CD14-positive monocyte (primary cell): ENCODE data around the gene KIAA1549. TPM values are rescaled to one million over a fixed set of nuclear protein-coding genes. Genes with fewer than 3 reads are reported as not detected.

Source experiments
- DNase-seq, 3 donors: peaks; one replicate each; pipeline ENCODE4 v3.0.0-alpha.2; 2011 to 2022
- H2AFZ ChIP-seq: 2 replicates; pipeline ENCODE4 v1.6.0; 2012; ENCODE audit warnings: mild to moderate bottlenecking, low read depth, low read length, inconsistent platforms; ENCODE audit not compliant: insufficient read depth, poor library complexity, severe bottlenecking
- H3K27ac ChIP-seq, 2 donors: 1 replicate in 1 of 2; 2 replicates in 1 of 2; pipeline ENCODE4 v1.5.1; 2012 to 2013; ENCODE audit warnings: low read length in 2 of 2, control low read depth in 1 of 2, inconsistent platforms in 1 of 2, low read depth in 1 of 2, mild to moderate bottlenecking in 1 of 2
- H3K27me3 ChIP-seq, 2 donors: one replicate each; pipeline versions ENCODE4 v1.6.0 to v1.6.1; 2011 to 2013; ENCODE audit warnings: low read length in 2 of 2; ENCODE audit not compliant: control insufficient read depth in 2 of 2, insufficient read depth in 2 of 2
- H3K36me3 ChIP-seq, 2 donors: replicated peaks in 1 of 2; 1 replicate in 1 of 2; 2 replicates in 1 of 2; pipeline versions ENCODE4 v1.5.1 to v1.6.1; 2012 to 2013; ENCODE audit warnings: low read length in 2 of 2, control low read depth in 1 of 2, inconsistent platforms in 1 of 2, mild to moderate bottlenecking in 1 of 2; ENCODE audit not compliant: insufficient read depth in 2 of 2, control insufficient read depth in 1 of 2
- H3K4me1 ChIP-seq, 2 donors: 1 replicate in 1 of 2; 2 replicates in 1 of 2; pipeline versions ENCODE4 v1.5.1 to v1.6.1; 2012 to 2013; ENCODE audit warnings: low read length in 2 of 2, control low read depth in 1 of 2, inconsistent platforms in 1 of 2, mild to moderate bottlenecking in 1 of 2, moderate library complexity in 1 of 2; ENCODE audit not compliant: insufficient read depth in 2 of 2, control insufficient read depth in 1 of 2
- H3K4me2 ChIP-seq: replicated peaks from 2 replicates; pipeline ENCODE3; 2012; ENCODE audit warnings: low read length, moderate library complexity, mild to moderate bottlenecking; ENCODE audit not compliant: poor library complexity, severe bottlenecking; ENCODE audit errors: extremely low read depth
- H3K4me3 ChIP-seq, 3 experiments: fragments of 200-600 bp in 1 of 3; sonication (generic) in 1 of 3; replicated peaks in 1 of 3; 1 replicate in 2 of 3; 2 replicates in 1 of 3; pipeline ENCODE4 v1.5.1; 2011 to 2013; ENCODE audit warnings: low read length in 3 of 3, mild to moderate bottlenecking in 3 of 3, control low read depth in 2 of 3, low read depth in 2 of 3, inconsistent platforms in 1 of 3, moderate library complexity in 1 of 3
- H3K79me2 ChIP-seq: 2 replicates; pipeline ENCODE4 v1.6.0; 2012; ENCODE audit warnings: mild to moderate bottlenecking, control low read depth, inconsistent platforms, low read length, moderate library complexity; ENCODE audit not compliant: insufficient read depth
- H3K9ac ChIP-seq: 2 replicates; pipeline ENCODE4 v1.6.0; 2017; ENCODE audit warnings: low read length, mild to moderate bottlenecking; ENCODE audit not compliant: insufficient read depth, poor library complexity, severe bottlenecking
- H3K9me3 ChIP-seq, 2 donors: replicated peaks in 1 of 2; 1 replicate in 1 of 2; 2 replicates in 1 of 2; pipeline versions ENCODE4 v1.5.1 to v1.6.1; 2012 to 2013; ENCODE audit warnings: low read length in 2 of 2, control low read depth in 1 of 2; ENCODE audit not compliant: control insufficient read depth in 1 of 2, insufficient read depth in 1 of 2
- H4K20me1 ChIP-seq: 2 replicates; pipeline ENCODE4 v1.6.0; 2012; ENCODE audit warnings: mild to moderate bottlenecking, low read length, control low read depth, moderate library complexity; ENCODE audit not compliant: insufficient read depth
- H3K27ac Mint-ChIP-seq, 7 donors: one replicate each; pipeline ENCODE4 v1.8.0; 2020; ENCODE audit warnings: mild to moderate bottlenecking in 7 of 7, mixed read lengths in 7 of 7, moderate library complexity in 6 of 7, inconsistent platforms in 2 of 7
- H3K27me3 Mint-ChIP-seq, 3 donors: one replicate each; pipeline ENCODE4 v1.8.0; 2021 to 2022; ENCODE audit warnings: low read depth in 3 of 3, mild to moderate bottlenecking in 3 of 3, mixed read lengths in 3 of 3, moderate library complexity in 3 of 3, inconsistent platforms in 1 of 3
- H3K36me3 Mint-ChIP-seq, 2 donors: one replicate each; pipeline ENCODE4 v1.8.0; 2020; ENCODE audit warnings: mixed read lengths in 2 of 2, inconsistent platforms in 1 of 2, mild to moderate bottlenecking in 1 of 2
- H3K4me1 Mint-ChIP-seq: one replicate; pipeline ENCODE4 v1.8.0; 2020; ENCODE audit warnings: mild to moderate bottlenecking, mixed read lengths
- H3K4me3 Mint-ChIP-seq, 2 donors: one replicate each; pipeline ENCODE4 v1.8.0; 2020; ENCODE audit warnings: mild to moderate bottlenecking in 2 of 2, mixed read lengths in 2 of 2, moderate library complexity in 1 of 2
- H3K9me3 Mint-ChIP-seq, 7 donors: one replicate each; pipeline ENCODE4 v1.8.0; 2020 to 2022; ENCODE audit warnings: mixed read lengths in 7 of 7, mild to moderate bottlenecking in 6 of 7, moderate library complexity in 6 of 7, inconsistent platforms in 2 of 7
- WGBS: methylation state at CpG from one replicate; pipeline ENCODE4 v1.1.5; 2013; ENCODE audit warnings: missing lambda C conversion rate; ENCODE audit not compliant: insufficient coverage; 5-methylcytosine and 5-hydroxymethylcytosine counted together
- intact Hi-C, 2 donors: fragments of 100-400 bp; cut with micrococcal nuclease; formaldehyde crosslinking; loops; one replicate each; pipeline versions ENCODE4 v1.15.0 to v1.15.1; 2023
- polyA plus RNA-seq, 3 donors: library from polyadenylated mRNA; depleted of rRNA in 1 of 3; unstranded in 2 of 3; stranded (reverse) in 1 of 3; fragments of 300-500 nt in 2 of 3; fragments of >200 nt in 1 of 3; fragmentation: Illumina TruSeq in 2 of 3; gene quantifications; 1 replicate in 2 of 3; 2 replicates in 1 of 3; pipeline ENCODE4 v1.2.3, GENCODE V29; 2012 to 2021
- TF ChIP-seq, protein P1 (sequence below): fragments of 200-600 bp; IDR thresholded peaks from one replicate; pipeline ENCODE4 v1.8.0; 2022; ENCODE audit warnings: antibody characterized with exemption, mild to moderate bottlenecking

Gene KIAA1549
- polyA plus RNA-seq, 3 donors = 0.03 TPM; not detected in 1

DNA sequence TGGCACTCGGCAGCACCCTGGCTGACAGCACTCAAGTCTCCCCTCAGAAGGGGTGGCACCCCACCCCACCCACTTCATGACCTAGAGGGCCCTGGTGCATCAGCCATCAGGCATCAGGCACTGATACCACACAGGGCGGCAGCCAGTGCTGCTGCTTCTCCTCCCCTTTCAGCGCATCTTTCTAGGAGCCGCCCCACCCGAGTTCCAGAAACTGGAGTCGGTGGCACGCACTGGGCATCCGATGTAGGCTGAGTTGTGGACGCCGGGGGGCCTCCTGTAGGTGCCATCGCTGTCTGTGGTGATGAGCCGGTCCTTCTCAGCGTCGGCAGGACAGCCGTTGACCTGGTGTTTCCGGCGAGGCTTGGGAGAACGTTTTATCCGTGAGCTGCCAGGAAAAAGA, 113.4 kb downstream of the KIAA1549 start:
- Histone ChIP-seq H4K20me1 (no peaks in the 10 kb centered on the region), H3K27me3 (no peaks in the 10 kb centered on the region), H3K4me2 (no peak overlapping the region), H3K27ac (no peak overlapping the region), H3K4me1 (peaks cover 7 to 21% of the 10 kb centered on the region in 2 donors), H3K4me3 (no peak overlapping the region), H3K36me3 (no peaks in the 10 kb centered on the region), H3K9me3 (no peaks in the 10 kb centered on the region), H2AFZ (no peak overlapping the region), H3K9ac (no peak overlapping the region), H3K79me2 (no peaks in the 10 kb centered on the region)
- Mint-ChIP-seq H3K27ac (no peak overlapping the region), H3K4me1 (peaks cover 24% of the 10 kb centered on the region), H3K36me3 (no peaks in the 10 kb centered on the region), H3K27me3 (no peaks in the 10 kb centered on the region), H3K4me3 (no peak overlapping the region), H3K9me3 (no peaks in the 10 kb centered on the region)
- intact Hi-C loops = no loop called here
- 97% methylated on average over 17 of the region's 19 CpGs for whole genome bisulfite sequencing
- TF ChIP-seq, protein P1, sequence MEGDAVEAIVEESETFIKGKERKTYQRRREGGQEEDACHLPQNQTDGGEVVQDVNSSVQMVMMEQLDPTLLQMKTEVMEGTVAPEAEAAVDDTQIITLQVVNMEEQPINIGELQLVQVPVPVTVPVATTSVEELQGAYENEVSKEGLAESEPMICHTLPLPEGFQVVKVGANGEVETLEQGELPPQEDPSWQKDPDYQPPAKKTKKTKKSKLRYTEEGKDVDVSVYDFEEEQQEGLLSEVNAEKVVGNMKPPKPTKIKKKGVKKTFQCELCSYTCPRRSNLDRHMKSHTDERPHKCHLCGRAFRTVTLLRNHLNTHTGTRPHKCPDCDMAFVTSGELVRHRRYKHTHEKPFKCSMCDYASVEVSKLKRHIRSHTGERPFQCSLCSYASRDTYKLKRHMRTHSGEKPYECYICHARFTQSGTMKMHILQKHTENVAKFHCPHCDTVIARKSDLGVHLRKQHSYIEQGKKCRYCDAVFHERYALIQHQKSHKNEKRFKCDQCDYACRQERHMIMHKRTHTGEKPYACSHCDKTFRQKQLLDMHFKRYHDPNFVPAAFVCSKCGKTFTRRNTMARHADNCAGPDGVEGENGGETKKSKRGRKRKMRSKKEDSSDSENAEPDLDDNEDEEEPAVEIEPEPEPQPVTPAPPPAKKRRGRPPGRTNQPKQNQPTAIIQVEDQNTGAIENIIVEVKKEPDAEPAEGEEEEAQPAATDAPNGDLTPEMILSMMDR = no peak
- DNase-seq = no peak

DNA sequence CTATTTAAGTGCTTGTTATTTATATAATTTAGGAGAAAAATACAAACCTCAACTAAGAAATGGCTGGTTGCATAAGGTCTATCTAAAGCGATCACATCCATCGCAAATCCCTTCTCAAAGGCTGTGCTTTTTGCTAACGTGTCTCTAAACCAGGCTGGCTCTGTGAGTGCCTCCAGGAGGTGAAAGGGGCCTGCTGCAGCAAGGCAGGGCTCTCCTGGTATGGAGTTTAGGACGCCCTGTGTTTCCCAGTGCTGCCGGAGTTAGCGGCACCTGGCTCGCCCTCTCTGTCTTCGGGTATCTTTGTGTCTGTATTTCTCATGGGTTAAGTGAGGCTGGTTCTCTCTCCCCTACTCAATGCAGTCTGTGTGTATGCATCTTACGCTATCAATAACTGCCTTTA, 114.8 kb downstream of the KIAA1549 start:
- Histone ChIP-seq H3K9ac (no peak overlapping the region), H3K36me3 (no peaks in the 10 kb centered on the region), H3K4me1 (peaks cover 7 to 21% of the 10 kb centered on the region in 2 donors), H2AFZ (peak overlapping the region; percentile 16), H3K27ac (no peak overlapping the region), H3K79me2 (no peaks in the 10 kb centered on the region), H4K20me1 (no peaks in the 10 kb centered on the region), H3K27me3 (no peaks in the 10 kb centered on the region), H3K4me3 (no peak overlapping the region), H3K4me2 (no peak overlapping the region), H3K9me3 (no peaks in the 10 kb centered on the region)
- no peak for DNase-seq
- H3K27ac Mint-ChIP-seq = no peak overlapping the region
- H3K4me1 Mint-ChIP-seq = peaks cover 24% of the 10 kb centered on the region
- no peaks in the 10 kb centered on the region for H3K36me3 Mint-ChIP-seq
- intact Hi-C loops = no loop called here
- no peak overlapping the region for H3K4me3 Mint-ChIP-seq
- no peaks in the 10 kb centered on the region for H3K27me3 Mint-ChIP-seq
- 94% methylated on average over 2 of the region's 9 CpGs for WGBS
- TF ChIP-seq, protein P1 = no peak
- H3K9me3 Mint-ChIP-seq = no peaks in the 10 kb centered on the region
